ENCODE measurements around the gene RBMS3. TPM values are rescaled to one million over a fixed set of nuclear protein-coding genes. Genes with fewer than 3 reads are reported as not detected.

The RBMS3 gene
- total and polyA plus RNA-seq, 2 of the 13 experiments (the other 11 are each of a cell fraction or from before 2014, with no cell fraction given) = not detected

GRCh38 chr3:29611252-29611651 is 330.4 kb downstream of the RBMS3 start (continued):
- TF ChIP-seq, protein P1, sequence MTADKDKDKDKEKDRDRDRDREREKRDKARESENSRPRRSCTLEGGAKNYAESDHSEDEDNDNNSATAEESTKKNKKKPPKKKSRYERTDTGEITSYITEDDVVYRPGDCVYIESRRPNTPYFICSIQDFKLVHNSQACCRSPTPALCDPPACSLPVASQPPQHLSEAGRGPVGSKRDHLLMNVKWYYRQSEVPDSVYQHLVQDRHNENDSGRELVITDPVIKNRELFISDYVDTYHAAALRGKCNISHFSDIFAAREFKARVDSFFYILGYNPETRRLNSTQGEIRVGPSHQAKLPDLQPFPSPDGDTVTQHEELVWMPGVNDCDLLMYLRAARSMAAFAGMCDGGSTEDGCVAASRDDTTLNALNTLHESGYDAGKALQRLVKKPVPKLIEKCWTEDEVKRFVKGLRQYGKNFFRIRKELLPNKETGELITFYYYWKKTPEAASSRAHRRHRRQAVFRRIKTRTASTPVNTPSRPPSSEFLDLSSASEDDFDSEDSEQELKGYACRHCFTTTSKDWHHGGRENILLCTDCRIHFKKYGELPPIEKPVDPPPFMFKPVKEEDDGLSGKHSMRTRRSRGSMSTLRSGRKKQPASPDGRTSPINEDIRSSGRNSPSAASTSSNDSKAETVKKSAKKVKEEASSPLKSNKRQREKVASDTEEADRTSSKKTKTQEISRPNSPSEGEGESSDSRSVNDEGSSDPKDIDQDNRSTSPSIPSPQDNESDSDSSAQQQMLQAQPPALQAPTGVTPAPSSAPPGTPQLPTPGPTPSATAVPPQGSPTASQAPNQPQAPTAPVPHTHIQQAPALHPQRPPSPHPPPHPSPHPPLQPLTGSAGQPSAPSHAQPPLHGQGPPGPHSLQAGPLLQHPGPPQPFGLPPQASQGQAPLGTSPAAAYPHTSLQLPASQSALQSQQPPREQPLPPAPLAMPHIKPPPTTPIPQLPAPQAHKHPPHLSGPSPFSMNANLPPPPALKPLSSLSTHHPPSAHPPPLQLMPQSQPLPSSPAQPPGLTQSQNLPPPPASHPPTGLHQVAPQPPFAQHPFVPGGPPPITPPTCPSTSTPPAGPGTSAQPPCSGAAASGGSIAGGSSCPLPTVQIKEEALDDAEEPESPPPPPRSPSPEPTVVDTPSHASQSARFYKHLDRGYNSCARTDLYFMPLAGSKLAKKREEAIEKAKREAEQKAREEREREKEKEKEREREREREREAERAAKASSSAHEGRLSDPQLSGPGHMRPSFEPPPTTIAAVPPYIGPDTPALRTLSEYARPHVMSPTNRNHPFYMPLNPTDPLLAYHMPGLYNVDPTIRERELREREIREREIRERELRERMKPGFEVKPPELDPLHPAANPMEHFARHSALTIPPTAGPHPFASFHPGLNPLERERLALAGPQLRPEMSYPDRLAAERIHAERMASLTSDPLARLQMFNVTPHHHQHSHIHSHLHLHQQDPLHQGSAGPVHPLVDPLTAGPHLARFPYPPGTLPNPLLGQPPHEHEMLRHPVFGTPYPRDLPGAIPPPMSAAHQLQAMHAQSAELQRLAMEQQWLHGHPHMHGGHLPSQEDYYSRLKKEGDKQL (CRISPR knock-in tag; IDR thresholded peaks at IDR 0.05; ENCODE audit: low read depth) = no peak
- TF ChIP-seq POLR2A (IDR thresholded peaks at IDR 0.05; ENCODE audit: insufficient read depth in 1 of 2, low read depth in 2 of 2, low read length in 2 of 2) (no peak), PCBP1 (IDR thresholded peaks at IDR 0.05; ENCODE audit: borderline replicate concordance, low read depth, low read length) (no peak), HNRNPL (IDR thresholded peaks at IDR 0.05; ENCODE audit: low read depth, low read length) (no peak), SPEN (CRISPR knock-in tag; IDR thresholded peaks at IDR 0.05; ENCODE audit: low read depth) (no peak), TBL1XR1 (IDR thresholded peaks at IDR 0.05; ENCODE audit: borderline replicate concordance, low read length, partially characterized antibody) (no peak), PLSCR1 (CRISPR knock-in tag; IDR thresholded peaks at IDR 0.05; ENCODE audit: borderline replicate concordance) (no peak), ZNF24 (IDR thresholded peaks at IDR 0.05) (no peak)
- TF ChIP-seq, protein P2, sequence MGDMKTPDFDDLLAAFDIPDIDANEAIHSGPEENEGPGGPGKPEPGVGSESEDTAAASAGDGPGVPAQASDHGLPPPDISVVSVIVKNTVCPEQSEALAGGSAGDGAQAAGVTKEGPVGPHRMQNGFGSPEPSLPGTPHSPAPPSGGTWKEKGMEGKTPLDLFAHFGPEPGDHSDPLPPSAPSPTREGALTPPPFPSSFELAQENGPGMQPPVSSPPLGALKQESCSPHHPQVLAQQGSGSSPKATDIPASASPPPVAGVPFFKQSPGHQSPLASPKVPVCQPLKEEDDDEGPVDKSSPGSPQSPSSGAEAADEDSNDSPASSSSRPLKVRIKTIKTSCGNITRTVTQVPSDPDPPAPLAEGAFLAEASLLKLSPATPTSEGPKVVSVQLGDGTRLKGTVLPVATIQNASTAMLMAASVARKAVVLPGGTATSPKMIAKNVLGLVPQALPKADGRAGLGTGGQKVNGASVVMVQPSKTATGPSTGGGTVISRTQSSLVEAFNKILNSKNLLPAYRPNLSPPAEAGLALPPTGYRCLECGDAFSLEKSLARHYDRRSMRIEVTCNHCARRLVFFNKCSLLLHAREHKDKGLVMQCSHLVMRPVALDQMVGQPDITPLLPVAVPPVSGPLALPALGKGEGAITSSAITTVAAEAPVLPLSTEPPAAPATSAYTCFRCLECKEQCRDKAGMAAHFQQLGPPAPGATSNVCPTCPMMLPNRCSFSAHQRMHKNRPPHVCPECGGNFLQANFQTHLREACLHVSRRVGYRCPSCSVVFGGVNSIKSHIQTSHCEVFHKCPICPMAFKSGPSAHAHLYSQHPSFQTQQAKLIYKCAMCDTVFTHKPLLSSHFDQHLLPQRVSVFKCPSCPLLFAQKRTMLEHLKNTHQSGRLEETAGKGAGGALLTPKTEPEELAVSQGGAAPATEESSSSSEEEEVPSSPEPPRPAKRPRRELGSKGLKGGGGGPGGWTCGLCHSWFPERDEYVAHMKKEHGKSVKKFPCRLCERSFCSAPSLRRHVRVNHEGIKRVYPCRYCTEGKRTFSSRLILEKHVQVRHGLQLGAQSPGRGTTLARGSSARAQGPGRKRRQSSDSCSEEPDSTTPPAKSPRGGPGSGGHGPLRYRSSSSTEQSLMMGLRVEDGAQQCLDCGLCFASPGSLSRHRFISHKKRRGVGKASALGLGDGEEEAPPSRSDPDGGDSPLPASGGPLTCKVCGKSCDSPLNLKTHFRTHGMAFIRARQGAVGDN (CRISPR knock-in tag; IDR thresholded peaks at IDR 0.05) = no peak
- TF ChIP-seq, protein P3, sequence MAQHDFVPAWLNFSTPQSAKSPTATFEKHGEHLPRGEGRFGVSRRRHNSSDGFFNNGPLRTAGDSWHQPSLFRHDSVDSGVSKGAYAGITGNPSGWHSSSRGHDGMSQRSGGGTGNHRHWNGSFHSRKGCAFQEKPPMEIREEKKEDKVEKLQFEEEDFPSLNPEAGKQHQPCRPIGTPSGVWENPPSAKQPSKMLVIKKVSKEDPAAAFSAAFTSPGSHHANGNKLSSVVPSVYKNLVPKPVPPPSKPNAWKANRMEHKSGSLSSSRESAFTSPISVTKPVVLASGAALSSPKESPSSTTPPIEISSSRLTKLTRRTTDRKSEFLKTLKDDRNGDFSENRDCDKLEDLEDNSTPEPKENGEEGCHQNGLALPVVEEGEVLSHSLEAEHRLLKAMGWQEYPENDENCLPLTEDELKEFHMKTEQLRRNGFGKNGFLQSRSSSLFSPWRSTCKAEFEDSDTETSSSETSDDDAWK (CRISPR knock-in tag; IDR thresholded peaks at IDR 0.05) = no peak
